GM12873 (cell line): ENCODE results near the gene VPS54.

Experiments
- TF ChIP-seq, protein P1 (sequence below): IDR thresholded peaks from 2 replicates; pipeline ENCODE4 v1.5.1; 2012; ENCODE audit warnings: low read depth, mild to moderate bottlenecking, moderate library complexity, low read length, control low read depth; ENCODE audit not compliant: insufficient read depth; ENCODE audit errors: missing control alignments

Gene VPS54

DNA sequence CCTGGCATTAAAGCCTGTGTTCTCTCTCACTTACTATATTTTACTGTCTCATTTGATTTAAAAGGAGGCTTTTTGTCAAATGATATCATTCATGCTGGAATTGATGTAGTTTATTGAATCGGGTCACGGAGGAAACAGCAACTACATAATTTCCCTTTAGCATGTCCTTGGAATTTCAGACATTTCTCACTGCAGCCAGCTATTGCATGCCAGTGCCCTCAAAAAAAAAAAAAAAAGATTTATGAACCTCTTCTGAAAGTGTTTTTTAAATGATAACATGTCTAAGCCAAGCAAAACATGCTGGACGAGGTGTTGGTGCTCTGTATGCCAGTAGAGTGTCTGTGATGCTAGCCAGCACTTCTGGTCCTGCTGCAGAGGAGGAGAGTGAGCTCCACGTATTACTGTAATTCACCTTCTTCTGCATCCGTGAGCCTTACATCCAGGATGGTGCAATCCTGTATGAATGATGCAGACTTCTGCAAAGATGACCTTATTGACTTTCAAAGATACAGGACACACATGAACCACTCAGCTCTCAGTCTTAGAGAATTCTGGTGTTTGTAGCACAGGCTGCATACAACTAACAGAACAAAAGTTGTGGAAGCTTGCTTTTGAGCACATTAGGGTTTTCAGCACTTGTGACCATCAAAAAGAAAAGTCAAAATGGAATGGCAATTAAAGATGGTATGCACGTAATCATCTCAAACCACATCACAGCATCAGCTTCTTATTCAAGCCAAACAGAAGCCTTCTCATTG is 146.5 kb downstream of the VPS54 start:
- TF ChIP-seq, protein P1, sequence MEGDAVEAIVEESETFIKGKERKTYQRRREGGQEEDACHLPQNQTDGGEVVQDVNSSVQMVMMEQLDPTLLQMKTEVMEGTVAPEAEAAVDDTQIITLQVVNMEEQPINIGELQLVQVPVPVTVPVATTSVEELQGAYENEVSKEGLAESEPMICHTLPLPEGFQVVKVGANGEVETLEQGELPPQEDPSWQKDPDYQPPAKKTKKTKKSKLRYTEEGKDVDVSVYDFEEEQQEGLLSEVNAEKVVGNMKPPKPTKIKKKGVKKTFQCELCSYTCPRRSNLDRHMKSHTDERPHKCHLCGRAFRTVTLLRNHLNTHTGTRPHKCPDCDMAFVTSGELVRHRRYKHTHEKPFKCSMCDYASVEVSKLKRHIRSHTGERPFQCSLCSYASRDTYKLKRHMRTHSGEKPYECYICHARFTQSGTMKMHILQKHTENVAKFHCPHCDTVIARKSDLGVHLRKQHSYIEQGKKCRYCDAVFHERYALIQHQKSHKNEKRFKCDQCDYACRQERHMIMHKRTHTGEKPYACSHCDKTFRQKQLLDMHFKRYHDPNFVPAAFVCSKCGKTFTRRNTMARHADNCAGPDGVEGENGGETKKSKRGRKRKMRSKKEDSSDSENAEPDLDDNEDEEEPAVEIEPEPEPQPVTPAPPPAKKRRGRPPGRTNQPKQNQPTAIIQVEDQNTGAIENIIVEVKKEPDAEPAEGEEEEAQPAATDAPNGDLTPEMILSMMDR, result no peak

DNA sequence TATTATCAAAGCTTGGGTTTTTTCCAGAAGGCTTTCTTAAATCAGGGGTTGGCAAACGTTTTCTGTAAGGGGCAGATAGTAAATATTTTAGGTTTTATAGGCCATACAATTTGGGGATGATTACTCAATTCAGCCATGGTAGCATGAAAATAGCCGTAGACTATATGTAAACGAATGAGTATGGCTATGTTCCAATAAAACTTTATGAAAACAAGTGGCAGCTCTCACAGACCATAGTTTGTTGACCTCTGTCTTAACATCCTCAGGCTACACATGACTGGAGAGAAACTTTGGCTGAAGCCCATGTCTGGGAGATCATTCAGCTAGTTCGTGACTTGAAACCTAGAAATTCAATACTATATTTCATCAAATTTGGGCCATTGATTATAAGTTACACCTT is 147.4 kb downstream of the VPS54 start:
- TF ChIP-seq, protein P1, result no peak

- TF ChIP-seq, protein P1, result no peak
Observed at GRCh38 chr2:63870679-63871078, 148.5 kb downstream of the VPS54 start.

- TF ChIP-seq, protein P1, result no peak
Observed at GRCh38 chr2:63866009-63866709, 153.1 kb downstream of the VPS54 start.

GRCh38 chr2:63865159-63865799 is 153.9 kb downstream of the VPS54 start:
- TF ChIP-seq, protein P1, result no peak

DNA sequence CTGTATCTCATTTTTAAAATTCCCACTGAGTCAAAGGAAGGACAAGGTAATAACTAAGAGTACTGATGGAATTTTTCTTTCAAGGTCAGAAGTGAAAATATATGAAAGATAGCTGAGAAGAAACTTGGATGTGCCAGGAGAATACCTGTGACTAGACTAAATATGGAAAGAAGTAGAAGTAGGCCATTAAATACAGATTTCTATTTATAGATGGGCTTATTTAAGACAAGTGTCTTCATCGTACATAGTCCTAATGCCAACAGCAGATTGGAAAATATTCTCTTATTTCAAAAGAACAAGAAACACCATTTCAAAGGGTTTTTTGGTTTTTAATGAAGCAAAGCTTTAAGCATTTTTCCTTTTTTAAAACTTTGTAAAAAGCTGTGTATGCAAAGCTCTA is 155.5 kb downstream of the VPS54 start:
- TF ChIP-seq, protein P1, result no peak

DNA sequence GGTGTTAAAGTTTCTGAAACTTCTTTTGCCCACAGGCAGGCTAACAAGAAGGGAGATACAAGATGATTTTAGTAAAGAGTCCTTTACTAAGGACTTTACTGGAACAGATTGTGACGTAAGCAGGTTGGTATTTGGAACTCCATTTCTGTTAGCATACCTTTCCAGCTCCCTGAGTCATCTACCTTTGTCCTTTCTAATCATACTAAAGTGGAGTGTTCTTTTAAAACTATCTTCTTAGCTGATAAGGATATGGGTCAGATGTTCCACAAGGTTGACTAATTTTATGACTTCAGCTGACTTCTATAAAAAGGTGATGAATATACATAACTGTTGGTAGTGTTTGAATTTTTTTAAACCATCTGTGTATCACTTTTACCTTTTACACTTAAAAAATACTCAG is 156.4 kb downstream of the VPS54 start:
- TF ChIP-seq, protein P1, result no peak
